Stimulated activated CD8-positive, alpha-beta memory T cell treated with anti-CD3 and anti-CD28 coated beads, Interleukin-4, amount 100 ng/mL, for 48 hours (primary cell): ENCODE measurements around the gene LTB4R.
A peak's percentile ranks its signal among the peaks of the same experiment; 100 is the strongest.
"Not testable (repeated sequence)": the region's sequence is repeated elsewhere in the genome, so short reads cannot be mapped to it uniquely, and the experiment has no call there.

Source experiments
- DNase-seq: peaks from one replicate; pipeline ENCODE4 v3.0.0-alpha.2; 2020

The LTB4R gene

GRCh38 chr14:24348186-24348585 lies 36.9 kb downstream of the LTB4R start:
- DNase-seq = no peak

DNA sequence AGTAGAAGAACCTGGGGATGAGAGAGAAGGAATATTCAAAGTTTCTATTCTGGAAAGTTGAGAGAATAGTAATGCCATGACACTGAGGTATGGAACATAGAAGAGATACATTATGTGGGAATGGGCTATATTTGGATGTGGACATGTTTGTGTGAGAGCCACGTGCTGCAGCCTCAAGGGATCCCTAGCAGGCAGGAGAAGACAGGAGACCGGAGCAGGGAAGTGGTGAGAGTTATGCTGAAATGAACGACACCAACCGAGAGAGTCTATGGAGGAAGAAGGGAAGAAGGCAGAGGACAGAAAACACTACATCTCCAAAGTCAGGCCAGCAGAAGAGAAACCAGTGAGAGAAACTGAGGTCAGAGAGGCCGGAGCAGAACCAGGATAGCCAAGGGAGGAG lies 38.4 kb downstream of the LTB4R start:
- DNase-seq = no peak

GRCh38 chr14:24351517-24351916 lies 40.2 kb downstream of the LTB4R start:
- DNase-seq = no peak

DNA sequence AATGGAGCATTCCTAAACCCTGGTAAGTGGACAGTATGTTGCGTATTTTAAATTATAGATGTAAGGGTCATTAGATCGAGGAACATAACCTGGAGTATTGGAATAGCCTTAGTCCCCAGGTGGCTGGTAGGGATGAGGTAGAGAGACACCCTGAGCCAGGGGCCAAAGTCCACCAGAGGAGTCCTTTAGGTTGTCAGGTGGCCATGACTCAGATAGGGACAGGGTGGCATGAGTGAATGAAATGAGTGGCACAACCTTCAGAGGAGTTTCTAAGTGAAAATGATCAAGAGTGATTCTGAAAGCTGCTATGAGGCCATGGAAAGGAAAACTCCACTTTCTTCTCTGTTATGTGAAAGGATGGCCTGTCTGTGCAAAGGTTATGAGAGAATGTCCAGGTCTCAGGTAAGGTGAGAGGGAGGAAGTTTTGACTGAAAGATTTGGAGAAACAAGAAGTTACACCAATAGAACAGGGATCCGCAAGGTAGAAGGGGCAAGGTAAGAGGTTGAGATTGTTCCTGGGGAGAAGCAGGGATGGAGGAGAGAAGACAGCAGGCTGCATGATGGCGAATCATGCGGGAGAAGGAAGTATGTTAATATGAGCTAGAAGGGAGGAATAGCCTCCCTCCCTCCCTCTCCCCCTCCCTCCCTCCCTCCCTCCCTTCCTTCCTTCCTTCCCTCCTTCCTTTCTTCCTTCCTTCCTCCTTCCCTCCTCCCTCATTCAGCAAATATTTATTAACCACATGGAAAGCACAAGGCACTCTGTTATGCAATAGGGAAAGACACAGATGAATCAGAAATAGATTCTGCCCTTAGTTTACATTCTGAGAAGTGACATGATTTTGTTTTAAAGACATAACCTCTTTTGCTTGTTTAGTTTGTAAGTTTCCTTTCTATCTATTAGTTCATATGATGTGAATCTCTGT lies 42.5 kb downstream of the LTB4R start:
- no peak for DNase-seq

DNA sequence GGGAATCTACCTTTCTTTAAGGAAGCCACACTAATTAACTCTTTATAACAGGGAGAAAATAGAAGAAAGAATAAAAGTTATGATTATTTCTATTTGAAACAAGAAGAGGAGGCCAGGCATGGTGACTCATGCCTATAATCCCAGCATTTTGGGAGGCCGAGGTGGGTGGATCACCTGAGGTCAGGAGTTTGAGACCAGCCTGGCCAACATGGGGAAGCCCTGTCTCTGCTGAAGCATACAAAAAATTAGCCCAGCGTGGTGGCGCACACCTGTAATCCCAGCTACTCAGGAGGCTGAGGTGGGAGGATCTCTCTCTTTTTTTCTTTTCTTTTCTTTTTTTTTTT lies 43.2 kb downstream of the LTB4R start:
- DNase-seq = not testable (repeated sequence)

GRCh38 chr14:24355009-24355408 lies 43.7 kb downstream of the LTB4R start:
- no peak for DNase-seq

- DNase-seq = no peak
Measured at GRCh38 chr14:24356208-24356607, 44.9 kb downstream of the LTB4R start.

GRCh38 chr14:24360281-24360680 lies 49.0 kb downstream of the LTB4R start:
- no peak for DNase-seq

DNA sequence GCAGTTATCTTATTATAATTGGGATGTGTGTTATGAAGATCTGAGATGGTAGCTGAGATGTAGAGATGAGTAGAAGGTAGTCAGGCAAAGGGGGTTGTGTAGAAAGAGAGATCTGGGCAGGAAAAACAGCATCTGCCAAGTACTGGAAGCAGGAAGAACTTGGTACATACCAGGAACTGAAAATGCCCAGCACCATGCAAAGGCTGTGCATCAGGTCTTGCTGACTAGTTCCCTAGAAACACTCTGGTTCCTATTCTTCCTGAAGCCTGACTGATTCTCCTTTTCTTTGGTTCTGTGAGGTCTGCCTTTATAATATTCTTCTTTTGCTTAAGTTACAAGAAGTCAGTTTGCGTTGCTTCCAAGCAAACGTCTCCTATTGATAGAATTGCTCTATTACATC lies 50.0 kb downstream of the LTB4R start:
- DNase-seq = no peak

GRCh38 chr14:24362241-24362960 lies 51.1 kb downstream of the LTB4R start:
- no peak for DNase-seq

- DNase-seq = no peak
Measured at GRCh38 chr14:24363401-24363800, 52.1 kb downstream of the LTB4R start.

DNA sequence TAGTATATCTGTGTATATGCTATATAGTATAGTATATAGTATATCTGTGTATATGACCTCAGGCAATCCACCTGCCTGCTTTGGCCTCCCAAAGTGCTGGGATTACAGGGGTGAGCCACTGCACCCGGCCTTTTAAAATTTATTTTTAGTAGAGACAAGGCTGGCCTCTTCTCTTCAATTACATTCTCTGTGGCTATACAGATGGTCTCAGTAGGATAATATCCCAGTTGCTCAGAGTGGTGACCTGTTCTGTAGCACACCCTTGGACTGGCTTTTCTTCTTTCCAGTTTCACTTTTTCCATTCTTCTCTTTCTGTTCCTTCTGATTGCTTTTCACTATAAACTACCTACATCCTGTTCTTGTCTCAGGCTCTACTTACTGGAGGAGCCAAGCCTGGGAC lies 53.5 kb downstream of the LTB4R start:
- no peak for DNase-seq

- peak; percentile 83 for DNase-seq
Measured at GRCh38 chr14:24365600-24366412, 54.5 kb downstream of the LTB4R start.

- no peak for DNase-seq
Measured at GRCh38 chr14:24366413-24366720, 55.1 kb downstream of the LTB4R start.

GRCh38 chr14:24366721-24367513 lies 55.6 kb downstream of the LTB4R start:
- peak; percentile 59 for DNase-seq
